Mesenchymal stem cell (in vitro differentiated cells and primary cell): Measurements from ENCODE around the gene COL28A1.

Experiments
- DNase-seq: peaks from one replicate; pipeline ENCODE4 v3.0.0-alpha.2; 2013
- H2AFZ ChIP-seq: one replicate; pipeline ENCODE4 v1.6.1; 2013; ENCODE audit warnings: low read depth, mild to moderate bottlenecking, control low read depth, inconsistent platforms, low read length, moderate library complexity
- H2AK5ac ChIP-seq: 2 replicates; pipeline ENCODE4 v1.6.1; 2013; ENCODE audit warnings: low read length, moderate library complexity, mild to moderate bottlenecking, inconsistent platforms; ENCODE audit not compliant: severe bottlenecking
- H2BK120ac ChIP-seq: one replicate; pipeline ENCODE4 v1.6.1; 2013; ENCODE audit warnings: low read depth, mild to moderate bottlenecking, inconsistent platforms, low read length, moderate library complexity
- H2BK12ac ChIP-seq, 2 experiments: one replicate each; pipeline ENCODE4 v1.6.1; 2013; ENCODE audit warnings: inconsistent platforms in 2 of 2, low read length in 2 of 2, mild to moderate bottlenecking in 2 of 2, moderate library complexity in 2 of 2, control low read depth in 1 of 2
- H2BK15ac ChIP-seq: one replicate; pipeline ENCODE4 v1.6.1; 2013; ENCODE audit warnings: mild to moderate bottlenecking, low read depth, inconsistent platforms; ENCODE audit not compliant: poor library complexity, severe bottlenecking
- H2BK5ac ChIP-seq: 2 replicates; pipeline ENCODE4 v1.6.1; 2013; ENCODE audit warnings: low read depth, mild to moderate bottlenecking, low read length, control low read depth, inconsistent platforms; ENCODE audit not compliant: poor library complexity, severe bottlenecking
- H3K14ac ChIP-seq, 2 experiments: one replicate each; pipeline ENCODE4 v1.6.1; 2013; ENCODE audit warnings: inconsistent platforms in 2 of 2, low read length in 2 of 2, control low read depth in 1 of 2, mild to moderate bottlenecking in 1 of 2, moderate library complexity in 1 of 2
- H3K18ac ChIP-seq, 2 experiments: one replicate each; pipeline ENCODE4 v1.6.1; 2013; ENCODE audit warnings: inconsistent platforms in 2 of 2, low read length in 2 of 2, control low read depth in 1 of 2, low read depth in 1 of 2, mild to moderate bottlenecking in 1 of 2
- H3K23ac ChIP-seq, 2 experiments: one replicate each; pipeline ENCODE4 v1.6.1; 2013; ENCODE audit warnings: inconsistent platforms in 2 of 2, low read length in 2 of 2, mild to moderate bottlenecking in 2 of 2, moderate library complexity in 2 of 2, control low read depth in 1 of 2
- H3K27ac ChIP-seq: 2 replicates; pipeline ENCODE4 v1.5.1; 2013; ENCODE audit warnings: mild to moderate bottlenecking, moderate library complexity, low read length, control low read depth, inconsistent platforms; ENCODE audit not compliant: poor library complexity, severe bottlenecking
- H3K27me3 ChIP-seq, 2 experiments: 2 replicates each; pipeline versions ENCODE4 v1.6.1 to v1.7.0; 2013; ENCODE audit warnings: low read length in 2 of 2, mild to moderate bottlenecking in 2 of 2, moderate library complexity in 2 of 2, control low read depth in 1 of 2, inconsistent platforms in 1 of 2; ENCODE audit not compliant: control insufficient read depth in 1 of 2, insufficient read depth in 1 of 2
- H3K36me3 ChIP-seq, 2 experiments: 2 replicates each; pipeline versions ENCODE4 v1.6.1 to v1.7.0; 2013; ENCODE audit warnings: low read length in 2 of 2, control low read depth in 1 of 2, inconsistent platforms in 1 of 2, low read depth in 1 of 2, mild to moderate bottlenecking in 1 of 2; ENCODE audit not compliant: insufficient read depth in 2 of 2, control insufficient read depth in 1 of 2
- H3K4ac ChIP-seq, 2 experiments: one replicate each; pipeline ENCODE4 v1.6.1; 2013; ENCODE audit warnings: inconsistent platforms in 2 of 2, low read length in 2 of 2, mild to moderate bottlenecking in 2 of 2, moderate library complexity in 2 of 2, control low read depth in 1 of 2, low read depth in 1 of 2
- H3K4me1 ChIP-seq: 2 replicates; pipeline ENCODE4 v1.6.1; 2013; ENCODE audit warnings: low read depth, low read length, control low read depth; ENCODE audit not compliant: control insufficient read depth, insufficient read depth
- H3K4me2 ChIP-seq: 2 replicates; pipeline ENCODE4 v1.6.1; 2013; ENCODE audit warnings: low read length, mild to moderate bottlenecking, inconsistent platforms; ENCODE audit not compliant: poor library complexity, severe bottlenecking
- H3K4me3 ChIP-seq, 2 experiments: 2 replicates each; pipeline versions ENCODE4 v1.5.1 to v1.7.0; 2013; ENCODE audit warnings: low read length in 2 of 2, mild to moderate bottlenecking in 2 of 2, control low read depth in 1 of 2, low read depth in 1 of 2; ENCODE audit not compliant: insufficient read depth in 1 of 2
- H3K79me1 ChIP-seq: replicated peaks from 2 replicates; pipeline ENCODE4 v1.6.1; 2013; ENCODE audit warnings: mild to moderate bottlenecking, control low read depth, low read length, inconsistent platforms; ENCODE audit not compliant: poor library complexity, severe bottlenecking
- H3K9ac ChIP-seq: 2 replicates; pipeline ENCODE4 v1.7.0; 2013; ENCODE audit warnings: mild to moderate bottlenecking, low read length, moderate library complexity
- H3K9me3 ChIP-seq: 2 replicates; pipeline ENCODE4 v1.7.0; 2013; ENCODE audit warnings: mild to moderate bottlenecking, low read length; ENCODE audit not compliant: control insufficient read depth
- H4K8ac ChIP-seq: one replicate; pipeline ENCODE4 v1.6.1; 2013; ENCODE audit warnings: inconsistent platforms, mild to moderate bottlenecking, low read length, moderate library complexity
- H4K91ac ChIP-seq: one replicate; pipeline ENCODE4 v1.6.1; 2013; ENCODE audit warnings: mild to moderate bottlenecking, low read length, inconsistent platforms
- WGBS: methylation state at CpG from one replicate; pipeline ENCODE4 v1.1.7; 2013; ENCODE audit warnings: mixed read lengths; 5-methylcytosine and 5-hydroxymethylcytosine counted together

The COL28A1 gene

GRCh38 chr7:7568553-7568952, 32.9 kb upstream of the COL28A1 start:
- Histone ChIP-seq H2AK5ac (no peak overlapping the region), H2BK12ac (no peak overlapping the region), H3K4me2 (peak overlapping the region; percentile 12), H3K79me1 (peaks cover 15% of the 10 kb centered on the region), H3K4me3 (peak overlapping the region in 1 of 2 experiments; percentile 87), H4K8ac (no peak overlapping the region), H2BK120ac (no peak overlapping the region), H3K4me1 (peaks cover 10% of the 10 kb centered on the region), H3K9ac (peak overlapping the region; percentile 92), H3K36me3 (peaks cover 2 to 13% of the 10 kb centered on the region in 2 experiments), H3K4ac (no peak overlapping the region), H2AFZ (no peak overlapping the region), H2BK5ac (no peak overlapping the region), H3K27me3 (no peaks in the 10 kb centered on the region), H2BK15ac (no peak overlapping the region), H3K18ac (no peak overlapping the region), H4K91ac (no peak overlapping the region), H3K9me3 (no peaks in the 10 kb centered on the region), H3K23ac (no peak overlapping the region), H3K27ac (no peak overlapping the region), H3K14ac (no peak overlapping the region)
- no peak for DNase-seq
- WGBS = 75% methylated on average over 4 of the region's 4 CpGs

DNA sequence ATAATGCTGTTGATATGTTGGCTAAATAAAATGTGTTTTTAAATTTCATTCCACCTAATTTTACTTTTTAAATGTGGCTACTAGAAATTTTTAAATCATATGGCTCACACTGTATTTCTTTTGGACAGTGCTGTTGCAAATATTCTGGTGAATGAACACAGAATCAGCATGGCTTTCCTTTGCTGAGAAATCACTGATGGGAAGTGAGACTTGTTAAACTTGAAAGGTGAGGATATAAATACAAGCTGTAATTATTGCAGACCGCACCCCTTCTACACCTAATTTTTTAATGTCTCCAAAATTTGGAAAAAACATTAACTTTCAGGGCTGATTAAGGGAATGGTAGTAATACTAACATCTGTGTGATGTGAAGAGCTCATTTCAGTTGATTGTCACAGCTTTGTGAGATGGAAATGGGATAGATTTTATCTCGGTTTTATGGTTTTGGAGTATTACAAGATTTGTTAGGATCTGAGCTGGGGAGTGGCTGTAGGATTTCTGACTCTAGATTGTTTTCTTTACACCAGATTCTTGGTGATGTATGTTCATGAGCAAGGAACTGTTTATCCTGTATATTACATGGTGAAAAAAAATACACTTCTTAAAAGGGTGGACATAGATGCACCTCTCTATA, 32.3 kb upstream of the COL28A1 start:
- 66% methylated on average over 1 of the region's 2 CpGs for WGBS
- Histone ChIP-seq H3K27me3 (no peaks in the 10 kb centered on the region), H3K9me3 (no peaks in the 10 kb centered on the region), H3K4me3 (peak overlapping the region in 1 of 2 experiments; percentile 87), H2BK15ac (no peak overlapping the region), H3K23ac (no peak overlapping the region), H3K18ac (no peak overlapping the region), H2AFZ (no peak overlapping the region), H2AK5ac (no peak overlapping the region), H3K79me1 (peaks cover 10% of the 10 kb centered on the region), H4K8ac (no peak overlapping the region), H2BK120ac (no peak overlapping the region), H2BK12ac (no peak overlapping the region), H3K36me3 (peaks cover 2 to 9% of the 10 kb centered on the region in 2 experiments), H4K91ac (no peak overlapping the region), H3K4me2 (peak overlapping the region; percentile 31), H3K4me1 (peaks cover 10% of the 10 kb centered on the region), H2BK5ac (no peak overlapping the region), H3K14ac (no peak overlapping the region), H3K4ac (no peak overlapping the region), H3K27ac (no peak overlapping the region), H3K9ac (peak overlapping the region; percentile 92)
- DNase-seq = no peak

DNA sequence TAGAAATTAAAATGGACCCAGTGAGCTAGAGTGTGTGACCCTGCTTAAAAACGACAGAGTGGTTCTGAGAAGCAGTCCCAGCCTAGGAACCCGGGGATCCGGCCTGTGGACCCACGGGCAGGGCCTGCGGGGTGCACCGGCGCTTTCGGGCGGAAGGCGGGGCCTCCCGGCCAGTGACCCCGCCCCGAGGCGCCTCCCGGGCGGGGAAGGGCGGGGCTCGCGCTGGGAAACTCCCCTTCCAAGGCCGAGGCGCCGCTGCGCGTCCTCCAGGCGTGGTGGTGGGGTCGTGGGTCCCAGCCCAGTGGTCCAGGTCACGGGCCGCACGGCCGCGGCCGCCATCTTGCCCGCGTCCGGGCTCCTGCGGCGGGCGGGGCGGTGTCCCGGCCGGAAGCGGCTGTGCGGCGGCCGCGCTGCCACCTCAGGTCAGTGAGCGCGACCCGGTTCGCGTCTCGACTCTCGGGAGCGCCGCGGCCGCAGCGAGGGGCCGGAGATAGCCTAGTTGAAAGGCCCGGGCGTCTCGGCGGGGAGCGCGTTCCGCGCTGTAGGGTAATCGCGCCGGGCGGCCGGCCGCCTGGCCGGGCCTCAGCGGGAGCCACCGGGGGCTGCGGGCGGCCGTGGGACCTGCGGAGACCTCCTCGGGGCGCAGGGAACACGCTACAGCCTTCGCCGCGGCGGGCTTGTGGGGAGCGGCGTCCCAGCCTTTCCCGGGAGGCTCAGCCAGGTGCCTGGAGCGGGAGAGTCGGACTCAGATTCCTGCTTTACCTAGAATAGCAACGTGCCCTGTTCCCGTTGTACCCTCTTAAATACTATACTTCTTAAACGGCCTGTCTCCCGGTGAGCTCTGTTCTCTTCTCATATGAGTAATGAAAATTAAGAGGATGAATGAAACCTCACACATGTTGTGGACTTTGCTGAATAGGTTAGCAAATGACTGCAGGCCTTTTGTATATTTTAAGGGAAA, 31.3 kb upstream of the COL28A1 start, which contains the start of gene MIOS:
TSS of gene MIOS (plus strand) at position 234 of the 961 bp plus-strand sequence. CDS start 5,592 bp downstream, outside the sequence.
- Histone ChIP-seq H3K4ac (peak within 1 kb of the TSS; percentile 6 to 91), H4K91ac (peak within 1 kb of the TSS; percentile 86), H3K23ac (no peak within 1 kb of the TSS), H3K9ac (peak within 1 kb of the TSS; percentile 92), H3K18ac (peak within 1 kb of the TSS; percentile 75 to 86), H2BK15ac (no peak within 1 kb of the TSS), H3K27ac (peak within 1 kb of the TSS; percentile 82), H3K4me1 (peaks cover 10% of the 10 kb centered on the region), H2AK5ac (peak within 1 kb of the TSS; percentile 8), H3K4me2 (peak within 1 kb of the TSS; percentile 45), H3K36me3 (peaks cover 0 to 2% of the 10 kb centered on the region in 2 experiments), H3K14ac (no peak within 1 kb of the TSS), H3K9me3 (no peaks in the 10 kb centered on the region), H2AFZ (peak within 1 kb of the TSS; percentile 55), H3K79me1 (peaks cover 4% of the 10 kb centered on the region), H3K27me3 (no peaks in the 10 kb centered on the region), H3K4me3 (peak within 1 kb of the TSS; percentile 71 to 87), H2BK120ac (peak within 1 kb of the TSS; percentile 82), H2BK12ac (peak within 1 kb of the TSS in 1 of 2 experiments; percentile 77), H2BK5ac (peak within 1 kb of the TSS; percentile 51), H4K8ac (peak within 1 kb of the TSS; percentile 93)
- peak; percentile 84 for DNase-seq
- under 1% methylated on average over 72 of the region's 96 CpGs for WGBS
